Raji (cell line): Measurements from ENCODE around the gene SERTAD2.

Experiments
- POLR2A ChIP-seq: IDR thresholded peaks from 2 replicates; pipeline ENCODE4 v1.6.1; 2011; ENCODE audit warnings: low read depth, low read length, control low read depth; ENCODE audit not compliant: insufficient read depth

SERTAD2 gene

DNA sequence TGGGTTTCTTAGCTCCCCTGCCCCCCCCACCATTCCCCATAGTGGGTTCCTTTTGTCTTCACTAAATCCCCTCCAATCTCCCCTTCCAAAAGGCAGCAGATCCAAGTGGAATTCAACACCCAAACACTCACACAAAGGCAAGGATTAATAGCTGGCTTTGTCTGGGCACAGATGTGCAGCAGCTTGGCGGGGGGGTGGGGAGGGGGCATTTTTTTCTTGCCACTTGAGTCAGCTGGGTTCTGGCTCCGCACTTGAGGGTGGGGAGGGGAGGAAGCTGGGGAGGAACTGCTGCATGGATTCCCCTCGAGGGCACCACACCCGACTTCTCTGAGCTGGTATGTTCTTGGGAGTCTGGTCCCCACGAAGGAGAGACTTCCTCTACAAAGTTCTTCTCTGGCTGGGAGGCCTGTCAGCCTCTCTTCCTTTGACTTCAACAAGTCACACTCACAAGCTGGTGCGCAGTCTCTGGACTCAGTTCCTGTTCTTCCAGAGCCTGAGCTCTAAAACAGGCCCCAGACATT is 36.0 kb downstream of the SERTAD2 start:
- no peak for TF ChIP-seq POLR2A

DNA sequence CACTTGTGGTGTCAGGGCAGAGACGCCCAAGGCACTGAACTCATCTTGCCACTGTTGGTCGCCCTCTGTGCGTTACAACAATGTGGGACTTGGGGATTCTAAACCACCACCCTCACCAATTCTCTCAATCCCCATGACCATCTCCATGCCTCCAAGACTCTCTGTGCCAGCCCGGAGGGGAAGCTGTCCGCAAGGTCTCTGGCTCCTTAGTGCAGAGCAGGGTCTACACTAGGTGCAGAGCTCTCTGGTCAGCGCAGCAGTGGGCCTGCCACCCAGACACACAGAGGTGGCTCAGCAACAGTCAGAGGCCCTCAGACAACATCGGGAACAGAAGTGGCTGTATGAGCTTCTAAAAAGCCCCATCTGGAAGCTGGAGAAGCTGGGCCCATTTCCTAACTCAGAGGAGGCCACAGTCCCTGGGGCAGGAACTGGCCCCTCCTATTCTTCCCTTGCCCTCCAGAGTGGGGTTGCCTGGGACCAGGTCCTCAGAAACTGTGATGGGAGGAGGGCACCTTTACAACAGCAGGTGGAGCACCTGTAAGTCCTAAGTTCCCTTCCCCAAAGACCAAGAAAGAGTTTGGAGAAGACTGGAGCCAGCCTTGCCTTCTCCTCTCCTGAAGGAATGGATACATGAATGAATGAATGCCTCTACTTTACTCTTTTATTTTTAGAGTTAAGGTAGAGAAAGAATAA is 37.7 kb downstream of the SERTAD2 start:
- no peak for TF ChIP-seq POLR2A

DNA sequence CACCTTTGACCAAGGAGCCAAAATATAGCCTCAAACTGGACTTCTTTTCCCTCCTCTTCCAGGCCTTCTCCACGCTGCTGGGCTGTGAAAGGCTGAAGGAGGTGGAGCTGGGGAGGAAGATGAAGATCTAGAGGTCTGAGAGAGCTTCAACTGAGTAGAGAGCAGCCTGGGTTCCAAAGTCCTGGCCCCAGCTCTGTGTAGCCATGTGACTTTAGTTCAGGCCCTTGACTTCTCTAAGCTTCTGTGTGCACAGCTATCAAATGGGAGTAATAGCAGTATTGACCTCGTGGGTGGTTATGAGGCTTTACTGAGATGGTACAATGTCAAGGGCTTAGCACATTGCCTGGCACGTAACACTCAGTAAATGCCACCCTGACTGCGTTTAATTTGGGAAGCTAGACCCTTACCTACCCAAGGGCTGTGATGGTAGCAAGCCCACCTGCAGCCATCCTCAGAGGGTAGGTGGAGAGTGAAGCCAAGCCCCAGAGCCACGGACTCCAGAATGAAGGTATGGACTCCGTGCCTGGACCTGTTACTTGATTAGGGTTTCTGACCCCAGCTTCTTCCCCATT is 38.4 kb downstream of the SERTAD2 start:
- no peak for TF ChIP-seq POLR2A

DNA sequence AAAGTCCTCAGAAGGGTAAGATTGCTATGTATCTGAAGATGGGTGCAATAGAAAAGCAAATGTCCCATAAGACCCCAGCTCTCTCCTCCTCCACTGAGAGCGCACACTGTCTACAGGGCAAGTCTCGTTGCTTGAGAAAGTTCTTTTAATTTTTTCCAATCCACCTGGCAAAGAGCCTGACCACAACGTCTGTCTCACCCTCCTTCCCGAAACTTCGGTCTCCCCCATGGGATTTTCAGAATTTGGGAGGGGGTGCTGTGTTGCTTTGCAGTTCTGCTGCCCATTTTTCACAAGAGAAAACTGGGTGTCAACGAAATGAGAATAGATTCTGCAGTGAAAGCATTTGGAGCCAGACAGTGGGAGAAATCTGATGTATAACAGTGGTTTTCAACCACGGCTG is 40.4 kb downstream of the SERTAD2 start:
- TF ChIP-seq POLR2A = no peak

DNA sequence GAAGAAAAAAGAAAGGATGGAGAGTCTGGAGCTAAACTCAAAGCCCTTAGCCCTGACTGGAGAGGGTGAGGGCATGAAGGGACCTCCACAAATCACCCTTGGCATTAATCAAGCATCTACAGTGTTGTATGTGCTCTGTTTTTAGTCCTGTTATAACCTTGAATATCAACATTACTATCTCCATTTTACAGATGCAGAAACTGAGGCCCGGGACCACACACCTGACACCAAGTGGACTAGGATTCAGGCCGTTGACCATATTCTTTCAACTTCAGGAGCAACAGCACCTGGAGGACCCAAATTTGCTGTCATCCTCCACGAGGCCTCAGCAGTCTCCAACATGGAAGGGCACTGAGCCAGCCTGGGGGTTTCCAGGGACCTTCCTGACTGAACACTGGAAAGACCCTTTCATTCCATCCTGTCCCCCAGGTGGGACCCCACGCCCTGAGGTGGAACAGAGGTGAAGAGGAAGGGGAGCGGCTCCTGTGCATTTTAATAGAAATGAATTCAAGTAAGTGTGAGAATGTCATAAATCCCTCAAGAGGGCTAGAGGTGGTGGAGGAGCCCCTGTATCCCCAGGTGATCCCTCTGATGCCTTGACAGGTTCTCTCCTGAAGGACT is 41.0 kb downstream of the SERTAD2 start:
- no peak for TF ChIP-seq POLR2A

DNA sequence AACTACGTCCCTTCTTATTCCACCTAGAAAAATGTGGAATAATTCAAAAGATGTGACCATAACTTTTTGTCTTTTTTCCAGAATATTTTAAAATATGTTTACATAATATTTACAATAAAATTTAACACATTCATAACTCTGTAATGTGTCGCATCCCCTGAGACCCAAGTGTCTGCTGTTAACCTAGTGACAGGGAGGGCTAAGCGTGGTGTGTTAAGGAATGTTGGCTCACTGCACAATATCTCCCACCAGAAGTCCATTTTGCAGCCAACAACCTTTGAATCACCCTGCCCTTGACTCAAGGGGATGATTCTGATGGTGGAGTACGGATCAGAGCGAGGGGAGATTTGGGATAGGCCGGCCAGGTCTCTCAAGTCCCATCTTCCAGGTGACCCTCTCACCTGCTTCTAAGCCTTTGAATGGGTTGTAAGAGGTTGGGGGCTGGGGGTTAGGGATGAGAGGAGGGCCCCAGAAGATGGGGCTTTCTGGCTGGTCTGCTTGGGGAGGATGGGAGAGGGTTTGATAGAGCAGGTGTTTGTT is 43.3 kb downstream of the SERTAD2 start:
- TF ChIP-seq POLR2A = no peak

DNA sequence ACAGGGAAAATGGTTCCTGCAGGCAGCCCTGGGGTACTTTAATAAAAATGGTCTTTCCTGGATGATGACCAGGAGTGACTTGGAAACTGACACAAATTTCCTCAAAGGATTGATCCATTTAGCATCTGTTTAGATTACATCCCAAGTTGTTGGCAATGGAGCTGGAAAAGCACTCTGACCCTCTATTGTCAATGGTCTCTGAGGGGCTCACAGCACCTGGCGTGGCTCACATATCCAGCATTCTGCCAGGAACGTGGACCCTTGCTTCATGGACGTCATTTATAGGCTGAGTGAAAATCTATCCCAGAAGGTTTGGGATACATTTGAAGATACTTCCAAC is 43.8 kb downstream of the SERTAD2 start:
- TF ChIP-seq POLR2A = no peak

DNA sequence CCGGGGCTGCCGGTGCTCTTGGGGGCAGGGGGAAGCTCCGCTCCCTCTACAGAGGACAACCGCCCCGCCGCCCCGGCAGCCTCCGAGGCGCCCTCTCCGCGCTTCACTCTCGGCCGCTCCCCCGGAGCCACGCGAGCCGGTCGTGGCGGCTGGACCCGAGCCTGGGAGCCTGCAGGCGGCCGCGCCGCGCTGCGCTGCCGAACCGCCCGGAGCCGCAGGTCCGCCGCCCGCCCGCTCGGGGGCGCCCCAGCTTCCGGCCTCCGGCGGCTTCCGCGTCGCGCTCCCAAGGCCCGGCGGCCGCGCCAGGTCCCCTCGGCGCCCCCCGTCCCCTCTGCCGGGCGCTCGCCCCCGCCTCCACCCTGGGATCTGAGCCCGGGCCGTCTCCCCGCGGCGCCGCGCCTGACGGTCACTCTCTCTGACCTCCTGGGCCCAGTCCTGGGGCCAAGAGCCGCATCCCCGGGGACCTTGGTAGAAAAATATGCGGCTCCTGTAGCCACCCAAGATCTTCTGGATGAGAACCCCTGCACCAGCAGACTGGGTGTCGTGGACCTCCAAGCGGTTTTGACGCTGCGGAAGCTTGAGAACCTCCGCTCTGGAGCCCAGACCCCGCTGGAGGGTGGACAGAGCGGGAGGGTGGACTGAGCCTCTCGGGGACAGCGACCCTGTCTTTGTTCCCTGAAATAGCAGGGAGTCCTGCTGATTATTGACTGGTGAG is 44.3 kb downstream of the SERTAD2 start:
- peak; percentile 42; the same call in 1 of the 2 replicates for TF ChIP-seq POLR2A

DNA sequence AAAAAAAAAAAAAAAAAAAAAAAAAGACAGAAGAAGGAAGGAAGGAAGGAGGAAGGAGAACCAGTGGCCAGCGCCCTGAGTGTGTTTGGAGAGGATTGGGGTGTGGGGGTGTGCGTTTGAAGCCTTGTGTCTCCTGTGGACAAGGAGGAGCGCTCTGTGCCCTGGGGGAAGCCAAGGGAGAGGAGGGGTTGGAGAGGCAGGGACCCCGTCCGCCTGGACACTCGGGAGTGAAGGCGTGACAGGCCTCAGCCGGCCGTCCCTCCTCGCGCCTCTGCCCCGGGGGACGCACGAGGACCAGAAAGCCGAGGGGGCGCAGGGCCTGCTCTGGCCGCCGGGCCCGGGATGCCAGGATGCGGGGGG is 44.9 kb downstream of the SERTAD2 start:
- TF ChIP-seq POLR2A = no peak; the same call in 1 of the 2 replicates

DNA sequence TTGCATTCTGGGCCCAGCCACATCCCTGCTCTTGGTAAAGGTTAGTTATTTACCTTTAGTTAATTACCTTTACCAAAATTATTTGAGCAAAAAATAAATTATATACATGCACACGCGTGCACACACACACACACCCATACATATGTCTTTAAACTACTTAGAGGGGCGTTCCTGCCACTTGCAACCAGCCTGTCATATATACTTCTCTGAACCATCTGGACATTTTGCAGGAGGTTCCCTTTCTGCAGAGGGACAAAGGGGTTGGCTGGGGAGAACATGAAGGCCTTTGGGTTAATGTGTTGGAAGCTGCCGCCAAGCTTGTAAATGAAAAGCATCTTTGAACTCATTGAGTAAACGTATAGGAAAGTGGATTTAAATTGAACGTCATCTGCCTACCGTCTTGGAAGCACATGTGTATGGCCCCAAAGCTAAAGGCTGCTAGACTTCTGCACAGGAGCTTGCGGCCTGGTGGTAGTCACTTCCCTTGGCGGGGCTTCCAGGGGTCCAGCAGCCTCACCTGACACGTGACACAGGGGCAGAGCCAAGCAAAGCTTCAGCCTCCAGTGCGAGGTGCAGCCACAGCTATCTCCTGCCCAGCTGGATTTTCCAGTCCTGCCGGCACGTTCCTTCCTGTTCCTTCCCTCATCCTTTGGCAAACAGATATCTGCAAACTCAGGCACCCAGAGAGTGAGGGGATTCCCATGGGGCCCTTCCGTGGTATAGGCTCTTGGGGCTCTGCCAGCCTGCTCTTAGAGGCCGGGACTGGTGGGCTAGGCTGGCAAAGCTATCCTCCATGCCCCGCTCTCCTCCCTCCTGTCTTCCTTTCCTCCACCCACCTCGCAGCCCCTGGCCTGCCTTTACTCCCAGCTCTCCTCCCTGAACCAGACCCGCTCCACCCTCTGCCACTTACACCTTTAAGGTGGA is 46.1 kb downstream of the SERTAD2 start:
- no peak for TF ChIP-seq POLR2A

DNA sequence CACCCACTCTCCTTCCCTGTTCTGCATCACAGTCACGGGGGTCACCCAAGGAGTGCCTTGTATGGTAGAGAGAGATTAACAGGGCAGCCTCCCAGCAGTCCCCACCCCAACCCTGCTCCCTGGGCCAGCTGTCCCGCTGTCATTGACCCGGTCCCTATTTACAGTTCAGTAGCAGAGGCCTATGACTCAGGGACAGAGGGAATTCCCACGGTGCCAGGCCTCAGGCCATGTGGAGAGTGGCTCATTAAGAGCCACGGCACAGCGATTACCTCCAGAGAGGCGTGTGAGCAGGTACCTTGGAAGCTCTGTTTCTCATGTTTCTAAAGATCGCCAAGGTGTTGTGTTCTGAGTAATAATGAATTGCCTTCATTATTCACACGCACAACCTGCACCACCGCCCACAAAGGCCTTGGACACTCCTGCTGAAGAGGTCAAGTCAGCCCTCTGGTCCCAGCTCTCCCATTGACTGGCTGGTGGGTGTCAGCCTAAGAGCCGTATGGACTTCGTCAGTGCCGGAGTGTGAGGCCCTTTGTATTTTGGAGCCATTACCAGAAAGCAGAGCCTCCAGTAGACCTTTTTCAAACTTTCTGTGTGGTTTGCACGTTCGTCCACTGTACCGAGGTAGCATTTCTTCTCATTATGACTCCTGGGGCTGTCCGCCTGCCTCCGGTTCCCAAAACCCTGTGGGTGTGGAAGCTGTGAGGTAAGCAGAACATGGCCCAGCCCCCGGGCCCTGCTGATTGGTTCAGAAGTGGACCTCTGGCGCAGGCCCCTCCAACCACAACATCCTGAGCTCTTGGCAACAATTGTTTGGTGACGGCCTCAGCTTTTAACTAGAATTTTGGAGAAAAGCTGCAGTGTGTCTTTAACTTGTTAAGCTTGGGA is 47.0 kb downstream of the SERTAD2 start:
- TF ChIP-seq POLR2A = peak; percentile 46; the same call in 1 of the 2 replicates

DNA sequence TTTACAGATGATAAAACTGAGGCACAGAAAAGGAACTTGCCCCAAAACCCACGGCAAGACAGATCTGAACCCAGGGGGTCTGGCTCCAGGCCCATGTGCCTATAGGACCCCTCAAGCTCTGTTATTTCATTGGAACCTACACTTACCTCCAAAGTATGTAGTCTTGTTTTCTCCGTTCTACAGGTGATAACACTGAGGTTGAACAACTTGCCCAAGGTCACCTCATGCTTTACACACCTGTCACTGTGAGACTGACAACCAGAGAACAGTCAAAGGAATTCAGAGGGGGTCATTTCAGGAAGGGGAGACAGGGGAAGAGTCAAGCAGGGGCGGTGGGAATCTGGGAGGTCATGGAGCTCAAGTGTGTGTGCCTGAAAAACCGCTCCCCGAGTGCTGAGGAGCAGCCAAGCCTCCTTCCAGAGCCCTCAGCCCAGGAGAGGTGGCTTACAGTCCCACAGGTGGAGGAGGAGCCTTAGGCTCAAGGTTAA is 47.7 kb downstream of the SERTAD2 start:
- TF ChIP-seq POLR2A = no peak

DNA sequence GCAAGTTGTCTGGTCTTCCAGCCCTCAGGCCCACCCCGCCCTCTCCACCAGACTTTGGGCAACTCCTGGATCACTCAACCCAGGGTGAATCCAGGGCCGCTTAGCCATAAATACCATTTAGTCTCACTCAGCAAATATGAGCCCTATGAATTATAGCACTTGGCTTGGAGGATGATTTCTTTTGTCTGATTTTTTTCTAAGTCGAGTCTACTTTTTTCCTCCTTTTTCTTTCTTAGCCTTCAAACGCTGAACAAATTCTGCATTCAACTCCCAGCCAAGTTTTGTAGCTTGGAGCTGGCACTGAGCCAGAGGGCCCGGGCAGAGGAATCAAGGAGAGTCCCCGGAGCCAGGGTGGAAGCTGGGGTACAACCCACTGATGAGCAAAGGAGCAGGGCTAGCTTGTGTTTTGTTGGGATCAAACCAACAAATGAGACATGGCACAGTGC is 48.7 kb downstream of the SERTAD2 start:
- TF ChIP-seq POLR2A = no peak
